Lower lobe of right lung (tissue), 2 donors: Measurements from ENCODE around the gene AFG3L2. TPM values are rescaled to one million over a fixed set of nuclear protein-coding genes. Genes with fewer than 3 reads are reported as not detected.

Experiments
- ATAC-seq, 2 donors: fragments of 200-7000 bp; cut with Tn5 transposase; one replicate each; pipeline ENCODE4 v1.9.1; 2020 to 2022; ENCODE audit warnings: mild to moderate bottlenecking in 2 of 2, moderate library complexity in 2 of 2
- DNase-seq: peaks from one replicate; pipeline ENCODE4 v3.0.0-alpha.2; 2020
- H3K27ac ChIP-seq: fragments of 200-600 bp; one replicate; pipeline ENCODE4 v1.8.0; 2022
- H3K27me3 ChIP-seq: fragments of 200-600 bp; one replicate; pipeline ENCODE4 v1.8.0; 2022; ENCODE audit warnings: low read depth
- H3K36me3 ChIP-seq: fragments of 200-600 bp; one replicate; pipeline ENCODE4 v1.8.0; 2022; ENCODE audit warnings: mild to moderate bottlenecking
- H3K4me1 ChIP-seq: fragments of 200-600 bp; one replicate; pipeline ENCODE4 v1.8.0; 2022
- H3K4me3 ChIP-seq: fragments of 200-600 bp; one replicate; pipeline ENCODE4 v1.8.0; 2022; ENCODE audit warnings: mild to moderate bottlenecking
- H3K9me3 ChIP-seq: fragments of 200-600 bp; one replicate; pipeline ENCODE4 v1.8.0; 2022
- intact Hi-C: fragments of 100-400 bp; cut with DNase I; formaldehyde crosslinking; loops from one replicate; pipeline ENCODE4 v1.11.0; 2022
- total RNA-seq: library from RNA; stranded (reverse); fragmentation: NEBNext Ultra II Directional; extraction: Animal tissue kit (Norgen Biotek cat#: 25700); gene quantifications from one replicate; pipeline ENCODE4 v1.2.1, GENCODE V29; 2021
- TF ChIP-seq, protein P1 (sequence below): fragments of 200-600 bp; IDR thresholded peaks from one replicate; pipeline ENCODE4 v1.8.0; 2022; ENCODE audit warnings: antibody characterized with exemption, mild to moderate bottlenecking
- donor health status: DM: no; HTN: yes; CAD: no; lungs with severe emphysema.

Gene AFG3L2
- total RNA-seq, 1 donor from 2014 or later: 31.1 TPM

DNA sequence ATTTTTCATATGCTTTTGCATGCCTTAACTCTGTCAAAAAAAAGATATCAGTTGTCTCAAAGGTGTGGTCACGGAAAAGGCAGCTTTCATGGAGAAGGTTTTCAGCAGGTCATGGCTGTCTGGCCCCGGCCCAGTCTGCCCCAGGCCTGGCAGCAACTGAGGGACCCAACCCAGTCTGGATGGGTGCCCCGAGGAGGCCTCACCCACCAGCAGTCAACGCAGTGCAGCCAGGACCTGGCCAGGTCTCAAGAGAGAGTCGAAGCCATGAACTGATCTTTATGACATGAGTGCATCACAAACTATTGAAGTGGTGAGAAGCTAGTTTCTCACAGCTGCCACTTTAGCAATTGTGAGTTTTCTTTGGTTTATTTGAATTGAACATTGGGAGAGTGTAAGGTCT is 61.1 kb downstream of the AFG3L2 start:
- H3K36me3 ChIP-seq: peaks cover 65% of the 10 kb centered on the region
- ATAC-seq: peak in 1 of 2 donors; percentile 23
- no peak overlapping the region for H3K27ac ChIP-seq
- intact Hi-C loops: no loop called here
- H3K4me1 ChIP-seq: peaks cover 43% of the 10 kb centered on the region
- DNase-seq: no peak
- TF ChIP-seq, protein P1, sequence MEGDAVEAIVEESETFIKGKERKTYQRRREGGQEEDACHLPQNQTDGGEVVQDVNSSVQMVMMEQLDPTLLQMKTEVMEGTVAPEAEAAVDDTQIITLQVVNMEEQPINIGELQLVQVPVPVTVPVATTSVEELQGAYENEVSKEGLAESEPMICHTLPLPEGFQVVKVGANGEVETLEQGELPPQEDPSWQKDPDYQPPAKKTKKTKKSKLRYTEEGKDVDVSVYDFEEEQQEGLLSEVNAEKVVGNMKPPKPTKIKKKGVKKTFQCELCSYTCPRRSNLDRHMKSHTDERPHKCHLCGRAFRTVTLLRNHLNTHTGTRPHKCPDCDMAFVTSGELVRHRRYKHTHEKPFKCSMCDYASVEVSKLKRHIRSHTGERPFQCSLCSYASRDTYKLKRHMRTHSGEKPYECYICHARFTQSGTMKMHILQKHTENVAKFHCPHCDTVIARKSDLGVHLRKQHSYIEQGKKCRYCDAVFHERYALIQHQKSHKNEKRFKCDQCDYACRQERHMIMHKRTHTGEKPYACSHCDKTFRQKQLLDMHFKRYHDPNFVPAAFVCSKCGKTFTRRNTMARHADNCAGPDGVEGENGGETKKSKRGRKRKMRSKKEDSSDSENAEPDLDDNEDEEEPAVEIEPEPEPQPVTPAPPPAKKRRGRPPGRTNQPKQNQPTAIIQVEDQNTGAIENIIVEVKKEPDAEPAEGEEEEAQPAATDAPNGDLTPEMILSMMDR: no peak
- H3K27me3 ChIP-seq: no peaks in the 10 kb centered on the region
- peaks cover 9% of the 10 kb centered on the region for H3K9me3 ChIP-seq
- no peak overlapping the region for H3K4me3 ChIP-seq

DNA sequence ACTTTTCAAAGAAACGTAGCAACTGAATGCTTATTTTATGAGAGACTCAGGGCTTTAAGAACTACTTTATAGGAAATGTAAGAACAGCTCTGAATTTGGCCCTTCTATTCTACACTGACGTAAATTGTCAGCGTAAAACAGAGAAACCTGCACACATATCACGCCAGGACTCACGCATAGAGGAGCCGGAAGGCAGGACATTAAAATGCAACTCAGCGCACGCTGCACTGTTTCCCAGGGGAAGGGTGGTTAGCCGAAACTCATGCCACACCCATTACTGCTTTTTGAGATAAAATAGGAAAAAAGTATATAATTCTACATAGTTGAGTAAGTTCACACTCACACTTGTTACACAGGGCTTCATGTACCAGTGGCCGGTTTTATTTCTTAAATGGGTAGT is 61.5 kb downstream of the AFG3L2 start:
- TF ChIP-seq, protein P1: no peak
- Histone ChIP-seq H3K4me3 (no peak overlapping the region), H3K9me3 (peaks cover 9% of the 10 kb centered on the region), H3K4me1 (peaks cover 47% of the 10 kb centered on the region), H3K36me3 (peaks cover 65% of the 10 kb centered on the region), H3K27ac (no peak overlapping the region), H3K27me3 (no peaks in the 10 kb centered on the region)
- ATAC-seq: no peak
- intact Hi-C loops: no loop called here
- DNase-seq: no peak

DNA sequence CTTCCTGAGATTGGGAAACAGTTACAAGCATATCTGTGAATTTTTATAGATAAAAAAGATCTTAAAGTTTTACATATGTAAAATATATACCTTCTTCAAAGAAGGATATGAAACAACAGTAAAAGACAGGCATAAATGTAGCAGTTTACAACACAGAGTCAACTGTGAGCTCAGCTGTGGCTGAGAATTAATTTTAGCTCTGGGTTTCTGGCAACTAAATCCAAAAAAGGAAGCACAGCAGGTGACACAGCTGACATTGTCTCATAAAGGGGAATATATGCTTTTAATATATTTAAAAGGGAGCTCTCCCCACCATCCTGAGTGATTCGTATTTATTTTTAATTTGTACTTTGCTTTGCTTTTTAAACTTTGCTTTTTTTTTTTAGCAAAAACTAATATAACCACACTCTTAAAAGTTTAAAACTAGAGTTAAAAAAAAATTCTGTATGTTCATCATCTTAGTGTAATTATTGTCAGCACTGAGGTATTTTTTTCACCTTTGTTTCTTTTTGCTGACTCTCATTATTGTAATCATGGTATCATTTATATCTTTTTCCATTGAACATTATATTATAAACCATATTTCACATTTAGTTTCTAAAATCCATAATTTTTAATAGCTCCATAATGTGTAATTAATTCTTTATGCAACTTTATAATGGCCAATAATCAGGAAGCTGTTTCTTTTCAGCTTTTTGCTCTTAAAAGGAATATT is 62.3 kb downstream of the AFG3L2 start:
- TF ChIP-seq, protein P1: no peak
- peaks cover 55% of the 10 kb centered on the region for H3K4me1 ChIP-seq
- DNase-seq: no peak
- H3K4me3 ChIP-seq: no peak overlapping the region
- no peak overlapping the region for H3K27ac ChIP-seq
- no peak for ATAC-seq
- intact Hi-C loops: no loop called here
- no peaks in the 10 kb centered on the region for H3K27me3 ChIP-seq
- peaks cover 9% of the 10 kb centered on the region for H3K9me3 ChIP-seq
- H3K36me3 ChIP-seq: peaks cover 62% of the 10 kb centered on the region

DNA sequence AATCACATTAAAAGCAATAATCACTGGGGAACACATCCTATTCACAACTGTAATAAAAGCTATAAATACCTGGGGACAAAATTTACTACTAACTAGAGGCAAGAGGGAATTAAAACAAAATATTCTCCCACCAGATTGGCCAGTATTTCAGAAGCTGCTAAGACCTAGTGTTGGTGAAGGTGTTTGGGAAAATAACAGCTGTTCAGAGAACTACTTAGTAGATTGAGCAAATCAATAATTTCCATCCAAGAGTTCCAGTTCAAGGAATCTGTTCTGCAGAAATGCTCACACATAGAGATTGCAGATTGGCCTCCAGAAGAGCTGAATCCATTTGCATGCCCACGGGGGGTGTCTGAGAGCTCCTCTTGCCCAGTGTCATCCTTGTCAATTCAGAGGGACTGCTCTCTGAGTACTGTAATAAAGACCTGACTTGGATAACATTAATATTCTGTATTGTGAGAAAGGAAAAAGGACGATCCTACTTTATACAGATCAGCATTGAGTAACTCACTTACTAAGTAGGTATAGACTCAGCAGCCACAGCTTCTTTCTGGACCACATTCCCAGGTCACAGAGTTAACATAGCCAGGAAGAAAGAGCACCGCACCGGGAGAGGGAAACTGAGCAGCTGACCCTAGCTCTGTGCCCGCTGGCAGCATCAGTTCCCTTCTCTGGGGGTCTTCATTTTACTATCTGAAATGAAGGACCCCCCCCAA is 63.3 kb downstream of the AFG3L2 start:
- H3K27ac ChIP-seq: no peak overlapping the region
- TF ChIP-seq, protein P1: no peak

DNA sequence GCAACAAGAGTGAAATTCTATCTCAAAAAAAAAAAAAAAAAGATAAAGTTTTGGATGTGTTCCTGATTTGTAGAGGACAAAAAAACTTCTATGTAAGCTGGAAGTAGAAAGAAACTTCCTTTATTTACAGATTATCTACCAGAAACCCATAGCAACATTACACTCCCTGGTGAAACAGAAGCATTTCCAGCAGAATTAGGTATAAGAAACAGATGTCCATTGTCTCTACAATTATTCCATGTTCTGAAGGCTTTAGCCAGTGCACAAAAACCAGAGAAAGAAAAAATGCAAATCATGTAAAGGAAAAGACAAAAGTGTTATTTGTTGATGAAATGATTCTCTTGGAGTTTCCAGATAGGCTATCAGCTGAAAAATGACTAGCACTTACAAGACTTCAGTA is 64.1 kb downstream of the AFG3L2 start:
- no peaks in the 10 kb centered on the region for H3K27me3 ChIP-seq
- DNase-seq: no peak
- H3K4me1 ChIP-seq: peaks cover 54% of the 10 kb centered on the region
- intact Hi-C loops: no loop called here
- H3K4me3 ChIP-seq: no peak overlapping the region
- H3K27ac ChIP-seq: no peak overlapping the region
- TF ChIP-seq, protein P1: no peak
- peaks cover 57% of the 10 kb centered on the region for H3K36me3 ChIP-seq
- peaks cover 9% of the 10 kb centered on the region for H3K9me3 ChIP-seq
- ATAC-seq: no peak

More for the DNA sequence above, 63.3 kb downstream of the AFG3L2 start:
- peaks cover 9% of the 10 kb centered on the region for H3K9me3 ChIP-seq
- ATAC-seq: no peak
- intact Hi-C loops: no loop called here
- H3K4me1 ChIP-seq: peaks cover 60% of the 10 kb centered on the region
- no peak for DNase-seq
- no peak overlapping the region for H3K4me3 ChIP-seq
- H3K36me3 ChIP-seq: peaks cover 57% of the 10 kb centered on the region
- no peaks in the 10 kb centered on the region for H3K27me3 ChIP-seq
